ENCODE results near the gene UBE4B.
"Not testable (repeated sequence)": the region's sequence is repeated elsewhere in the genome, so short reads cannot be mapped to it uniquely, and the experiment has no call there.

Gene UBE4B

GRCh38 chr1:10217748-10218441 is 185.1 kb downstream of the UBE4B start:
- Histone ChIP-seq H3K9ac (ENCODE audit: low read length) (no peak overlapping the region), H3K4me1 (ENCODE audit: insufficient read depth, low read length) (peaks cover 49% of the 10 kb centered on the region), H3K27me3 (ENCODE audit: control insufficient read depth in 1 of 2, insufficient read depth in 2 of 2, low read length in 2 of 2) (no peaks in the 10 kb centered on the region), H3K27ac (ENCODE audit: low read depth, low read length) (peak overlapping the region; percentile 42), H3K36me3 (ENCODE audit: insufficient read depth, low read length) (no peaks in the 10 kb centered on the region), H3K4me3 (ENCODE audit: low read depth in 1 of 2, low read length in 2 of 2) (peak overlapping the region in 1 of 2 donors; percentile 38), H3K9me3 (ENCODE audit: low read length) (no peaks in the 10 kb centered on the region)

GRCh38 chr1:10220200-10220599 is 187.4 kb downstream of the UBE4B start:
- Histone ChIP-seq H3K4me1 (ENCODE audit: insufficient read depth, low read length) (peaks cover 45% of the 10 kb centered on the region), H3K4me3 (ENCODE audit: low read depth in 1 of 2, low read length in 2 of 2) (no peak overlapping the region), H3K9me3 (ENCODE audit: low read length) (no peaks in the 10 kb centered on the region), H3K9ac (ENCODE audit: low read length) (no peak overlapping the region), H3K27me3 (ENCODE audit: control insufficient read depth in 1 of 2, insufficient read depth in 2 of 2, low read length in 2 of 2) (no peaks in the 10 kb centered on the region), H3K27ac (ENCODE audit: low read depth, low read length) (no peak overlapping the region), H3K36me3 (ENCODE audit: insufficient read depth, low read length) (no peaks in the 10 kb centered on the region)

GRCh38 chr1:10220657-10221056 is 187.9 kb downstream of the UBE4B start:
- not testable (repeated sequence) for H3K9ac ChIP-seq (ENCODE audit: low read length); H3K9me3 ChIP-seq (ENCODE audit: low read length); H3K36me3 ChIP-seq (ENCODE audit: insufficient read depth, low read length); H3K27ac ChIP-seq (ENCODE audit: low read depth, low read length); H3K4me3 ChIP-seq (ENCODE audit: low read depth in 1 of 2, low read length in 2 of 2); H3K27me3 ChIP-seq (ENCODE audit: control insufficient read depth in 1 of 2, insufficient read depth in 2 of 2, low read length in 2 of 2)
- H3K4me1 ChIP-seq (ENCODE audit: insufficient read depth, low read length) = peaks cover 46% of the 10 kb centered on the region

GRCh38 chr1:10225573-10225972 is 192.8 kb downstream of the UBE4B start:
- Histone ChIP-seq H3K27me3 (ENCODE audit: control insufficient read depth in 1 of 2, insufficient read depth in 2 of 2, low read length in 2 of 2) (no peaks in the 10 kb centered on the region), H3K4me1 (ENCODE audit: insufficient read depth, low read length) (peaks cover 33% of the 10 kb centered on the region), H3K27ac (ENCODE audit: low read depth, low read length) (no peak overlapping the region)

GRCh38 chr1:10228528-10228927 is 195.8 kb downstream of the UBE4B start:
- Histone ChIP-seq H3K27ac (ENCODE audit: low read depth, low read length) (no peak overlapping the region), H3K36me3 (ENCODE audit: insufficient read depth, low read length) (no peaks in the 10 kb centered on the region), H3K4me3 (ENCODE audit: low read depth in 1 of 2, low read length in 2 of 2) (no peak overlapping the region), H3K27me3 (ENCODE audit: control insufficient read depth in 1 of 2, insufficient read depth in 2 of 2, low read length in 2 of 2) (no peaks in the 10 kb centered on the region), H3K4me1 (ENCODE audit: insufficient read depth, low read length) (peaks cover 45% of the 10 kb centered on the region), H3K9me3 (ENCODE audit: low read length) (no peaks in the 10 kb centered on the region), H3K9ac (ENCODE audit: low read length) (no peak overlapping the region)

More at GRCh38 chr1:10225573-10225972, 192.8 kb downstream of the UBE4B start:
- no peaks in the 10 kb centered on the region for H3K9me3 ChIP-seq (ENCODE audit: low read length)
- H3K36me3 ChIP-seq (ENCODE audit: insufficient read depth, low read length) = no peaks in the 10 kb centered on the region
- H3K4me3 ChIP-seq (ENCODE audit: low read depth in 1 of 2, low read length in 2 of 2) = no peak overlapping the region
- no peak overlapping the region for H3K9ac ChIP-seq (ENCODE audit: low read length)

GRCh38 chr1:10229903-10230302 is 197.1 kb downstream of the UBE4B start:
- H3K4me1 ChIP-seq (ENCODE audit: insufficient read depth, low read length) = peaks cover 40% of the 10 kb centered on the region
- no peaks in the 10 kb centered on the region for H3K36me3 ChIP-seq (ENCODE audit: insufficient read depth, low read length)
- H3K9ac ChIP-seq (ENCODE audit: low read length) = no peak overlapping the region
- H3K27me3 ChIP-seq (ENCODE audit: control insufficient read depth in 1 of 2, insufficient read depth in 2 of 2, low read length in 2 of 2) = no peaks in the 10 kb centered on the region
- no peak overlapping the region for H3K27ac ChIP-seq (ENCODE audit: low read depth, low read length)
- H3K9me3 ChIP-seq (ENCODE audit: low read length) = no peaks in the 10 kb centered on the region
- H3K4me3 ChIP-seq (ENCODE audit: low read depth in 1 of 2, low read length in 2 of 2) = no peak overlapping the region
